Smooth muscle cell of the brain vasculature (primary cell): Measurements from ENCODE around the gene LMX1B.
"Not testable (repeated sequence)": the region's sequence is repeated elsewhere in the genome, so short reads cannot be mapped to it uniquely, and the experiment has no call there.

Source experiments
- DNase-seq: peaks from one replicate; pipeline ENCODE4 v3.0.0-alpha.2; 2012; ENCODE audit warnings: low read depth, low spot score

LMX1B gene

DNA sequence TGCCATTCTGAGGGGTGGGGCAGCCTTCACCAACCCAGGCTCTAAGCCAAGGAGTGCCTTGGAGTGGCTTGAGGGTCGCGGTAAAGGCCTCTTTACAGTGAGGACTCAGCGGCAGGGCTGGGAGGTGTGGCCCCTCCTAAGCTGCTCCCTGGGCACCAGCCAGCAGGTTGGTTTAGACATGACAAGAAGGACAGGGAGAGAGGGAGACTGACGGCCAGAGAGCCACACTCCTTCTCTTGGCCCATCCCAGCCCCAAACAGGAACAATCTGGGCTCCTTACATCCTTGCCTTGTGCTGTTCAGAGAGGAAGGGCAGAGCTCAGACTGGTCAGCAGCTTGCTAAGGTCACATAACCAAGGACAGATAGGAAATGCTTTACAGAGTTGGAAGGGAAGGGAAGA lies 94.5 kb downstream of the LMX1B start:
- DNase-seq, result no peak

DNA sequence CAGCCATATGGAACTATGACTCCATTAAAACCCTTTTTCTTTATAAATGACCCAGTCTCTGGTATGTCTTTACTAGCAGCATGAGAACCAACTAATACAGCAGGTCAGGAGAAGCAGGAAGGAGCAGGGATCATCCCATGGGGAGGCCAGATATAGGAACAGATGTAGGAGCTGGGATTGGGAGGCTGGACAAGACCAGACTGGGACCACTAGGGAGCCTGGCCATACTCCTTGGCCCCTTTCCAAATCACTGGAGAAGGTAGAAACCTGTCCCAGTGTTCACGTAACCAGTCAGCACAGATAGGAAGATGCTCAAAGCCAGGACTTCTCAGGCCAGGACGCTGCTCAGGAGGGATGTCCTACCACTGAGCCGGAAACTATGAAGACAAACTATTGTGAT lies 95.5 kb downstream of the LMX1B start:
- no peak for DNase-seq

DNA sequence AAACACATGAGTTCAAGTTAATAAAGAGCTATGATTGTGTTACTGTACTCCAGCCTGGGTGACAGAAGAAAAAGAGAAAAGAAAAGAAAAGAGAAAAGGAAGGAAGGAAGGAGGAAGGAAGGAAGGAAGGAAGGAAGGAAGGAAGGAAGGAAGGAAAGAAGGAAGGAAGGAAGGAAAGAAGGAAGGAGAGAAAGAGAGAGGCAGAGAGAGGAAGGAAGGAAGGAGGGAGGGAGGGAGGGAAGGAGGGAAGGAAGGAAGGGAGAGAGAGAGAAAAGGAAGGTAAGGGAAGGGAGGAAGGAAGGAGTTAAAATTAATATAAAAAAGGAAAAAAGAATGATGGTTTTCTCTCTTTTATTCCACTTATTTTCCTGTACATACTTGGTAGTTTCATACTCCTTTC lies 101.7 kb downstream of the LMX1B start:
- no peak for DNase-seq

DNA sequence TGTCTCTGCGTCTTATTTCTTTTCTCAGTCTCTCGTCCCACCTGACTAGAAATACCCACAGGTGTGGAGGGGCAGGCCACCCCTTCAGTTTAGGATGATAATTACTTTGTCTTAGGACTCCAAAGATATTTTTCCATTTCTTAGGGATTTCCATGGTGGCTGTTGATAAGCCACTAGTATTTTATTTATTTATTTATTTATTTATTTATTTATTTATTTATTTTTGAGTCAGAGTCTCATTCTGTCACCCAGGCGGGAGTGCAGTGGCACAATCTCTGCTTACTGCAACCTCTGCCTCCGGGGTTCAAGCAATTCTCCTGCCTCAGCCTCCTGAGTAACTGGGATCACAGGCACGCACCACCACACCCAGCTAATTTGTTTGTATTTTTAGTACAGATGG lies 103.7 kb downstream of the LMX1B start:
- not testable (repeated sequence) for DNase-seq

DNA sequence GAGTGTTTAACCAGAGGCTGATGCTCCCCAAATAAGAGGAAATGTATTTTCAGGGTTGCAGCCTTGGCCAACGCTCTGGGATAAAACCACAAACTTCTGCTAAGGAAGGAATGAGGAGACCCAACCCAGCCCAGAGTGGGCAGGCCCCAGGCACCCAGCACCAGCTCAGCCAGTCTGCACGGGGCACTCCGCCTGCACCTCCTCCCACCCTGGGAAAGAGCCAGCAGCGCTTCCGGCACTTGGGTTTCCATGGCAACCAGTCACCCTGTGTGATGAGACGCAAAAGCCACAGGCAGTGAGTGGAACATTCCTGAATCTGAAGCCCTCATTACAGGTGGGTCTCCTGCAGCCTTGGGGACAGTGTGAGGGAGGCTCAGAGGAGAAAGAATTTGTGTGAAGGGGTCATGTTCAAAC lies 105.9 kb downstream of the LMX1B start:
- no peak for DNase-seq

DNA sequence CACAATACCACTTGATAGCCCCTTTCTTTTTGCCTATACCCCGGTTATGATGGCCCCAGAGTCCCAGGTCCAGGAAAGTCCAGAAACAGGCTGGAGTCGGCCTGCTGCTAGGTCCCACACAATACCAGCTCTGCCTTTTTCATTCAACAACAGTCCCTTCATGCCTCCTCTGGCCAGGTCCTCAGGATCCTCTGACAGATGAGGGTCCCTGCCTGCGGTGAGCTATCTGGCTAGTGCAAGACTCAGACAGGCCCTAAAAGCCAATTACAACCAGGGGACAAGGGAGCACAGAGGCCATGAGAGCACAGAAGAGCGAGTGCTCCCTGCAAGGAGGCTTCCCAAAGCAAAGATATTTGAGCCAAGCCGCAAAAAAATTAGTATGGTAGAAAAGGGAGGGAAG lies 106.3 kb downstream of the LMX1B start:
- no peak for DNase-seq

DNA sequence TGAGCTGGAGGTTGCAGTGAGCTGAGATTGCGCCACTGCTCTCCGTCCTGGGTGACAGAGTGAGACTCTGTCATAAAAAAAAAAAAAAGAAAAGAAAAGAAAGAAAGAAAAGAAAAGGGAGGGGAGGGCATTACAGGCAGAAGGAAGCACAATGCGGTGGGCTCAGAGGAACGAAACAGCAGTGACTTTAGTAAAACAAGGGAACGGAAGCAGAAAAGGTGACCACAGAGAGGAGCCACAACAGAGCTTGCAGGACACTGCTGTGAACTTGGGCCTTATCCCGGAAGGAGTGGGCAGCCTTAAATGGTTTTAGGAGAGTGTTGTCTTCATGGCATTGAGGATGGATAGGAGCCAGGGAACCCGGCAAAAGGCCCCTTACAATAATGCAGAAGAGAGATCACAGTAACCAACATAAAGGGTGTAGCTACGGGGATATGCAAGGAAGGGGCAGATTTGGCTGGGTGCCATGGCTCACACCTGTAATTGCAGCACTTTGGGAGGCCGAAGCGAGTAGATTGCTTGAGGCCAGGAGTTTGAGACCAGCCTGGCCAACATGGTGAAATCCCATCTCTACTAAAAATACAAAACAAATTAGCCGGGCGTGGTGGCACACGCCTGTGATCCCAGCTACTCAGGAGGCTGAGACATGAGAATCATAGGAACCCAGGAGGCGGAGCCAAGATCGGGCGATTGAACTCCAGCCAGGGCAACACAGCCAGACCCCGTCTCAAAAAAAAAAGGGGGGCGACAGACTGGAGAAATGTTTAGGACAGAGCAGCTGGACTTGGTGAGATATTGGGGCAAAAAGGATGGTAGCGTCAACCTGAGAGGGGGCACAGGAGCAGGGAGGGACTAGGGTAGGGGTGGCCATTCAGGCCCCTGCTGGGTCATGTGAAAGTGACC lies 107.2 kb downstream of the LMX1B start:
- no peak for DNase-seq

DNA sequence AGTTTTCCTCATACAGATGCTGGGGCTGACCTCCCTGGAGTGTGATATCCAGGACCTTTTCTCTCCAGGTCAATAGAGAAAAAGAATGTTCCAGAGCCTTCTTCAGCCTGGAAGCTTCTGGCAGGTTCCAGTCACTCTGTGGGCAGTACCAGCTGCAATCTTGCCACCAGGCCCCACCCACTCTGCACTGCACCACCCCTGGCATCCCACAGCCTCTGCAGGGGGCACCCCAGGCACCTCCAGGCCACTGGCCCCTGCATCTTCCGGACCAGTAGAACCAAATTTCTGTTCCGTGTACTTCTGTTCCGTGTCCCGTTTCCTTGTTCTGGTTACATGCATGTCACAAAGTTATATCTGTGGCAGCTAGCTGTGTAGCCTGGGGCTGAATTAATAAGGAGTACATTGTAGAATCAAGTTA lies 107.8 kb downstream of the LMX1B start:
- no peak for DNase-seq

DNA sequence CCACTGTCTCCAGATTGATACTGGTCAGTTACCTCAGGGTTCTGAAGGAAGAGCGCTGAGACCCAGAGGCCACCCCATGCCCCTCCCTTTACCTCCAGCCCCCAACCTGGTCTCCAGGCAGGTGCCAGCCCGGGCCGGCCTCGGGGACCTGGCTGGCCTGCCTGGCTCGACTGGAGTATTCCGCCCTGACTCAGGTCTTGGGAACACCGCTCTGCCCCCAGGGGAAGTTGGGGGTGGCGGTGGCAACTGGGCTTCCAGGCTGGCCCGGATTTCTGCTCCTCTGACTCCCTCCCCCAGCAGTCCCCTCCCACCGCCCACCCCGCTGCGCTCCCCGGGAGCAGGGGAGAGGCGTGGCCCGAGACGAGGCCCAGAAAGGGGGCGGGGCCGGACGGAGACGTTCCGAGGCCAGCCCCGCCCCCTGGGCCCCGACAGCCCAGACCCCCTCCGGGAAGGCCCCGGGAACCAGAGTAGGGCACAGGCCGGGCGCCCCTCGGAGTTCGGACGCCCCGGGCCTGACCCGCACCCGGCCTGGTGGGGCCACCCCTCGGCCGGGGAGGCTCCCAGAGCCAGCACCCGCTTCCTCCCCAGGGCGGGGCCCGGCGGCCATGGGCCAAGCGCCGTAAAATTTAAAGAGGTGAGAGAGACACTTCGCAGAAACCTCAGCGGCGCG lies 108.7 kb downstream of the LMX1B start:
- no peak for DNase-seq

DNA sequence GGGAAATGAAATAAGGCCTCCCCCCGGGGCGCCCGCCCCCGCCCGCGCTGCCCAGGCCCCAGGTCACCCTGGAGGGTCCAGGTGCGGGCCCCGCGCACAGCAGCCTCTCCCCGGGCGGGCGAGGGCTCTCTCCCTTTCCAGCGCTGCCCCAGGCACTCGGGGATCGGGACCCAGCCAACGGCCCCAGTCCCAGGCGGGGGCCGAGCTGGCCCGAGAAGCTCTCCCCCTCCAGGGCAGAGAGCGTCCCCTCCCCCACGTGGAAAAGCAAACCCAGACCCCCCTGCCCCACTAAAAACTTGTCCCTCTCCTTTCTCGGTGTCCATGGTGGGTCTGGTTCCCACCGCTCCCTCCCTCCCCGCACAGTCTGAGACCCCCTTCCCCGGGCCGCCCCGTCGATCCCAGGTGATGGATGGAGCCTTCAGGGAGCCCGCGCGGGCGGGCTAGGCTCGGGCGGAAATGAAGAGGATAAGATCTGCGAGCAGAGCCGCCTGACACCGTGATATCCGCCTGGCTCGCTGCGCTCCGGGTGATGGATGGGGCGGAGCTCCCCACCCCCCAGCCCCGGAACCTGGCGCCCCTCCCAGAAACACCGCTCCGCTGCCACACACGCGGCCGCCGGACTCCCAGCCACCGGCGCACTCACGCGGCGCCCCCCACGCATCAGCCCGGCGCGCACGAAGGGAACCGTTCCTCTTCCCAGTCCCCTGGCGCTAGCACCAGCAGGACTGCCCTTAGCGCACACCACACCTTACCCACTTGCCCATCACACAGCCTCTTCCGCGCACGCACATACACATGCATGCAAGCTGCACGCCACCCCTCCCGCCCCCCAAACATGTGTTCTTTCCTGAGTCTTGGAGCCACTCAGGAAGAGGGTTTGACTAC lies 109.4 kb downstream of the LMX1B start:
- DNase-seq, result no peak

DNA sequence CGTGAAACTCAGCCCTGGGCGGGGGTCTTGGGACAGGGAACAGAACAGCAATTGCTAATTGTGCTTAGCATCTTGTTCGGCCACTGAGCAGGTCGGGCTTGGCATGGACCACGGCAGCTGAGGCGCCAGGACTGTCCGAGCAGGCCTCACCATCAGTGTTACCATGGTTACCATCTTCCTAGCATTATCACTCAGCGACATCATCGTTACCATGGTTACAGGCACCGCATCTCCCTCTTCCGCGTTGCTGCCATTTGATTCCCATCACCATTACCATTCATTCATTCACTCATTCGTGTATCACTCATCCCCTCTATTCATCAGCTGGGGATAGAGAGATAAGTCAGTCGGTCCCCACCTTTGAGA lies 110.1 kb downstream of the LMX1B start:
- DNase-seq, result no peak

DNA sequence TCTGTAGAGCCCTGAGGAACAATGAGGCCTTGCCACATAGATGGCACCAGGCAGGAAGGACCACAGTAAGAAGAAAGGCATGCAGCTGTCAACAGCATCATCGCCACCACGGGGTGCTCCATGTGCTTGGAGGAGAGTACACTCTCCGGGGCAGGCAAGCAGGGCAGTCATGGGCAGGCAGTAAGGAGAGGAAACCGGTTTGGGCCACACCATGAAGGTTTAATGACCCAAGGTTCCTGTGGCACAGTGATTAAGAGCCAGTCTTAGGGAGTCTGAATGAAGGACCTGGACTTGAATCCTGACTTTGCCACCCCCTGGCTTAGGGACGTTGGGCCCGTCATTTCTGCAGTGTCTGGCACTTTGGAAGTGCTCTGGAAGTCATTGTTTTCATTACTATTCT lies 110.5 kb downstream of the LMX1B start:
- no peak for DNase-seq

DNA sequence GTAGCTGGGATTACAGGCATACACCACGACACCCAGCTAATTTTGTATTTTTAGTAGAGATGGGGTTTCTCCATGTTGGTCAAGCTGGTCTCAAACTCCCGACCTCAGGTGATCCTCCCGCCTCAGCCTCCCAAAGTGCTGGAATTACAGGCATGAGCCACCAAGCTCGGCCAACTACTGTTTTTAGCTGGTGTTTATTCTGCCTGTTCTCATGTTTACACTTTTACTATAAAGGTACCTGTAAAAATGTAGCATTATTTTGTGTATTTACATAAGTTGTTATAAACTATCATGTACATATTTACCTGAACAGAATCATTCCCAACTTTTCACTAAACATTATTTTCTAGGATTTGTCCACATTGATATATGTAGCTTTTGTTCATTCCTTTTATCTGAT lies 111.8 kb downstream of the LMX1B start:
- not testable (repeated sequence) for DNase-seq

DNA sequence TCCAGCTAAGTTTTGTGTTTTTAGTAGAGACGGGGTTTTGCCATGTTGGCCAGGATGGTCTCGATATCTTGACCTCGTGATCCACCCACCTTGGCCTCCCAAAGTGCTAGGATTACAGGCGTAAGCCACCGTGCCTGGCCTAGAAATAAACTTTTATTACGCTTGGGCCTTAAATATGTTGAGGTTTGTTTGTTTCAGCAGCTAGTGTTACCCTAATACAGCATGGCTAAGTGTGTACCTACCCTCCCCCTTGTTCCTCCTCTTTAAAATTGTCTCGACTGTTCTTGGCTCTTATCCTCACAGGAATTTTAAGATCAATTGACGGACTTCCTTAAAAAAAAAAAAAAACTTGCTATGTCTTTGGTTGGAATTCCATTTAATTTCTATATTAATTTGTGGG lies 114.5 kb downstream of the LMX1B start:
- DNase-seq, result not testable (repeated sequence)

DNA sequence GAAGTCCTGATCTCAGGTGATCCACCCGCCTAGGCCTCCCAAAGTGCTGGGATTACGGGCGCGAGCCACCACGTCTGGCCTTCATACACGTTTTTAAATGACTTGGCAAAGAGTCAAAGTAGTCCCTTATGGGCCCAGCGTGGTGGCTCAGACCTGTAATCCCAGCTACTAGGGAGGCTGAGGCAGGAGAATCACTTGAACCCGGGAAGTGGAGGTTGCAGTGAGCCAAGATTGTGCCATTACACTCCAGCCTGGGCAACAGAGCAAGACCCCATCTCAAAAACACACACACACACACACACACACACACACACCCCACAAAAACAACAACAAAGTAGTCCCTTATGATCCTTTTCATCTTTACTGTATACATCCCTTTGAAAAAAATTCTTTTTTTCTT lies 116.9 kb downstream of the LMX1B start:
- not testable (repeated sequence) for DNase-seq

DNA sequence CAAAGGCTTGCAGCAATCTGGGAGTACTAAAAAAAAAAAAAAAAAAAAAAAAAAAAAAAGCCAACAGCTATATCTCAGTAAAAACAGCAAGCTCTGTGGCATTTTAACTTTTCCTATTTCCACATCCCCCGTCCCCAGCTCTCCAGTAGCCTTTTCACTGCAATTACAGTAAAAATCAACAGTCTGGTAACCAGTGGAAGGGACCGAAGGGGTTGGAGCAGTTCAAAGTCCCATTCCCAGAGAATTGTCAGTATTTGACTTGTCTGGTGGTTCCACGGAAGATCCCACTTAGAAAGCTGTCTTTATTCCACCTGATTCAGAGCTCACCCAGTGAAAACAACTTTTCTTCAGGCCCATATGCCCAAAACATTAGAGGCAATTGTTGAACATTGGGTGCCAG lies 119.3 kb downstream of the LMX1B start:
- DNase-seq, result no peak

DNA sequence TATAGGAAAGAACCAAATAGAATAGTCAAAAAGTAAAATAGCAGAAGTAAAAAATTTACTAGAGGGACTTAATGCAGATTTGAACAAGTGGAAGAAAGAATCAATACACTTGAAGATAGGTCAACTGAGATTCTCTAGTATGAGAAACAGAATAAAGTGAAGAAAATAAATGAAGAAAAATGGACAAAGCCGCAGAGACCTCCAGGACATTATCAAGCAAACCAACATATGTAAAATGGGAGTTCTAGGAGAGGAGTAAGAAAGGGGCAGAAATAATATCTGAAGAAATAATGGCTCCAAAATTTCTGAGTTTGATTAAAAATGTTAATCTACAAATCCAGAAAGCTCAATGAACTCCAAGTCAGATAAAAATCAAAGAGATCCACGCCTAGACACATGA lies 121.1 kb downstream of the LMX1B start:
- no peak for DNase-seq

DNA sequence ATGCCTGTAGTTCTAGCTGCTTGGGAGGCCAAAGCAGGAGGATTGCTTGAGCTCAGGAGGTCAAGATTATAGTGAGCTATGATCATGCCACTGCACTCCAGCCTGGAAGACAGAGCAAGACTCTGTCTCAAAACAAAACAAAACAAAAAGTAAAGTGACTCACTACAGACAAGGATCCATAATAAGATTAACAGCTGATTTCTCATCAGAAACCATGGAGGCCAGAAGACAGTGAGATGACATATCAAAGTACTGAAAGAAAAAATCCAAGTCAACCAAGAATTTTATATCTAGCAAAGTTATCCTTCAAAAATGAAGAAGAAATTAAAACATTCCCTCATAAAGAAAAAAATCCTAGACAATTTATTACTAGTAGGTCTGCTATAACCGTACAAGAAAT lies 121.8 kb downstream of the LMX1B start:
- no peak for DNase-seq

DNA sequence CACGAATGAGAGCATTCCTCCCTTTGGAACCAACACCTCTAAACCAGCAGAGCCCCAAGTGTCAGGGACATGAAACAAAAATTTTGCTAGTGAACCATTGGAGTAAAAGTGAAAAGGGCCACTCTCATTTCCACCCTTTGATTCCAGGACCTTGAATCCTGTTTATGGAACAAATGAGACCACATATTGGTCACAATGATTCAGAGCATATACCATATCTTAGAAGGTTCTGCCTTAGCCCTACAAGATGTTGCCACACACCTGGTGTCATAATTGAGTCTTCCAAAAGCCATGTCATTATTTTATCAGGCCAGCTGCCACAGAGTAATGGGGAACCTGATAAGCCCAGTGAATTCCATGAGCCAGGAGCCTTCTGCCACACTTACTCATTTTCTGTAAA lies 124.8 kb downstream of the LMX1B start:
- no peak for DNase-seq

DNA sequence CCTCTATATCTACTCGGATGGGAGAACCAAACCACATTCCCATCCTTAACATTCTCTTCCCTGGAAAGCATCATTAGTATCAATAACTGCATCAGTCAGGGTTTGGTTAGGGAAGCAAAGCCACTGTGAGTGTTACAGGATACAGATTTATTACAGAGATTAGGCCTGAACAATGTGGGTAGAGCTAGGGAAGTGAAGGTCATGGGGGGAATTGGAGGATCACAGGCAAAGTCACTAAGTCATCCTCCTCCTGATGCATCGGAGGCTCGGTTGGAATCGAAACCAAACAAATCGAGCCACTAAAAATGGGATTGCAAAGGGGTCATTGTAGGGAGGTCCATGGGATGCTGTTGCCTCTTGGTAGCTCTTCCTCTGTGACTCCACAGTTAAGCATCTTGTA lies 129.3 kb downstream of the LMX1B start:
- no peak for DNase-seq

DNA sequence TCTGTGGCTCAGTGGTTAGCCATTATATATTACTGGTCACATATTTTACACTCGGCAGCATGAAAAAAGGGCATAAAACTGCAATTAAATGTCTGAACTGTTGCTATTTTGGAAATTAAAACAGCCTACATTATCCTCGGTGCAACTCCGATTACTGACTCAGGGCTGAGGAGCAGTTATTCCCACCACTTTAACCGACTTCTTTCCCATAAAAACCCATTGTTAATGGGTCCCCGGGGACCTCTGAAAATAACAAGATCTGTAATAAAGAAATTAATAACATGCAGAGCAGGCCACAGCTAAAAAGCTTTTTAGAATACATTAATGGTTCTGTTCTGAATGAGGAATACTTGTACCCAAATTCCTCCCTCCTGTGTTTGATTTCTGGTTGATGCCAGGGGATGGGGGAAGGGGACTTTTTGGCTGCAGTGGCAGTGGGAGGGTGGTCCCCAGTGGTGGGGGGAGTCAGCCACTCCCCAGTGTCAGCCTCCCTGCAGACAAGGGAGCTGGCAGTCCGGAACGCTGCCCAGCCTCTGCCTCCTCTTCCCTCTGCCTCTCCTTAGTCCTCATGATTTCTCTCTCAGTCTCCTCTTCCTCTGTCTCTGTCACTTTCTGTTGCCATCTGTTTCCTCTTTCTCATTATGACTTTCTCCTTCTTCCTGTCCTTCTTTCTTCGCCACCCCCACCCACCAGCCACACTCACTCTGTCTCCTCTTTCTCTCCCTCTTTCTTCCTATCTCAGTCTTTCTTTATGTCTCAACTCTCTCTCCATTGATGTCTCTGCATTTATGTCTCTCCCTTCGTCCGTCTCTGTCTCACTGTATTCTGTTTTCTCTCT lies 132.1 kb downstream of the LMX1B start:
- no peak for DNase-seq
